B cell (primary cell): Measurements from ENCODE around the gene FIZ1.

Source experiments
- CTCF ChIP-seq: fragments of 200-600 bp; IDR thresholded peaks from one replicate; pipeline ENCODE4 v1.8.0; 2022; ENCODE audit warnings: antibody characterized with exemption, mild to moderate bottlenecking
- EZH2 ChIP-seq: IDR thresholded peaks from 2 replicates; pipeline ENCODE4 v1.6.1; 2012; ENCODE audit warnings: borderline replicate concordance, low read depth, mild to moderate bottlenecking, moderate library complexity, low read length; ENCODE audit not compliant: insufficient read depth, poor library complexity, severe bottlenecking

GRCh38 chr19:55637534-55637933, 38.2 kb upstream of the FIZ1 start:
- TF ChIP-seq CTCF (no peak), EZH2 (no peak)
